HEK293 (cell line): Measurements from ENCODE around the gene ZNF486.

Source experiments
- EGR2 ChIP-seq: fragments of 450-650 bp; formaldehyde crosslinking; IDR thresholded peaks from 2 replicates; pipeline ENCODE4 v1.5.1; 2016; ENCODE audit warnings: low read depth, missing biosample characterization, missing genetic modification characterization
- HOXA7 ChIP-seq: sonication (generic); formaldehyde crosslinking; IDR thresholded peaks from 2 replicates; pipeline ENCODE4 v1.8.1; 2022; ENCODE audit warnings: missing genetic modification reagents, borderline replicate concordance
- RBAK ChIP-seq: fragments of 450-650 bp; formaldehyde crosslinking; IDR thresholded peaks from 2 replicates; pipeline ENCODE4 v1.5.1; 2016; ENCODE audit warnings: missing biosample characterization, missing genetic modification characterization
- ZNF140 ChIP-seq: fragments of 450-650 bp; formaldehyde crosslinking; IDR thresholded peaks from 2 replicates; pipeline ENCODE4 v1.5.1; 2016; ENCODE audit warnings: missing biosample characterization, missing genetic modification characterization
- ZNF202 ChIP-seq: fragments of 450-650 bp; formaldehyde crosslinking; IDR thresholded peaks from 2 replicates; pipeline ENCODE4 v1.5.1; 2016; ENCODE audit warnings: missing biosample characterization, missing genetic modification characterization, borderline replicate concordance
- ZNF701 ChIP-seq: fragments of 450-650 bp; formaldehyde crosslinking; IDR thresholded peaks from 2 replicates; pipeline ENCODE4 v1.5.1; 2016; ENCODE audit warnings: missing biosample characterization, missing genetic modification characterization
- TF ChIP-seq, protein P1 (sequence below): fragments of 450-650 bp; formaldehyde crosslinking; IDR thresholded peaks from 2 replicates; pipeline ENCODE4 v1.5.1; 2016; ENCODE audit warnings: missing biosample characterization, missing genetic modification characterization
- TF ChIP-seq, protein P2 (sequence below): fragments of 450-650 bp; formaldehyde crosslinking; IDR thresholded peaks from 2 replicates; pipeline ENCODE4 v1.5.1; 2016; ENCODE audit warnings: missing biosample characterization, missing genetic modification characterization

DNA sequence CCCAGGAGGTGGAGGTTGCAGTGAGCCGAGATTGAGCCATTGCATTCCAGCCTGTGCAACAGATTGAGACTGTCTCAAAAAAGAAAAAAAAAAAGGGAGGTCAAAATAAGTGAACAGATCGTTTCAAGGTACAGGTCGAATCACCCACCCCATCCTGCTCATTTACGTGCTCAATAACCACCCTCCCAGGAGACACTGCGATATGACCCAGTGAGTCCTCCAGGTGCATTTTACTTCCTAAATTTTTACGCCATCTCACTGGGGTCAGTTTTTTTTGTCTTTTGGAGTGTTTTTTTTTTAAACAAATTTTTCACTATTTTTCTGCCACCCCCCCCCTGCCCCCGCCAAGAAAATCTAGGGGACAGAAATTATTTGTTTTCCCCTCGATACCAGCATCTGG lies 68.1 kb downstream of the ZNF486 start:
- no peak for TF ChIP-seq RBAK
- no peak for TF ChIP-seq ZNF701 (tag by site-specific recombination)
- TF ChIP-seq HOXA7 (CRISPR knock-in tag): no peak
- TF ChIP-seq, protein P1, sequence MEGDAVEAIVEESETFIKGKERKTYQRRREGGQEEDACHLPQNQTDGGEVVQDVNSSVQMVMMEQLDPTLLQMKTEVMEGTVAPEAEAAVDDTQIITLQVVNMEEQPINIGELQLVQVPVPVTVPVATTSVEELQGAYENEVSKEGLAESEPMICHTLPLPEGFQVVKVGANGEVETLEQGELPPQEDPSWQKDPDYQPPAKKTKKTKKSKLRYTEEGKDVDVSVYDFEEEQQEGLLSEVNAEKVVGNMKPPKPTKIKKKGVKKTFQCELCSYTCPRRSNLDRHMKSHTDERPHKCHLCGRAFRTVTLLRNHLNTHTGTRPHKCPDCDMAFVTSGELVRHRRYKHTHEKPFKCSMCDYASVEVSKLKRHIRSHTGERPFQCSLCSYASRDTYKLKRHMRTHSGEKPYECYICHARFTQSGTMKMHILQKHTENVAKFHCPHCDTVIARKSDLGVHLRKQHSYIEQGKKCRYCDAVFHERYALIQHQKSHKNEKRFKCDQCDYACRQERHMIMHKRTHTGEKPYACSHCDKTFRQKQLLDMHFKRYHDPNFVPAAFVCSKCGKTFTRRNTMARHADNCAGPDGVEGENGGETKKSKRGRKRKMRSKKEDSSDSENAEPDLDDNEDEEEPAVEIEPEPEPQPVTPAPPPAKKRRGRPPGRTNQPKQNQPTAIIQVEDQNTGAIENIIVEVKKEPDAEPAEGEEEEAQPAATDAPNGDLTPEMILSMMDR: no peak
- TF ChIP-seq, protein P2, sequence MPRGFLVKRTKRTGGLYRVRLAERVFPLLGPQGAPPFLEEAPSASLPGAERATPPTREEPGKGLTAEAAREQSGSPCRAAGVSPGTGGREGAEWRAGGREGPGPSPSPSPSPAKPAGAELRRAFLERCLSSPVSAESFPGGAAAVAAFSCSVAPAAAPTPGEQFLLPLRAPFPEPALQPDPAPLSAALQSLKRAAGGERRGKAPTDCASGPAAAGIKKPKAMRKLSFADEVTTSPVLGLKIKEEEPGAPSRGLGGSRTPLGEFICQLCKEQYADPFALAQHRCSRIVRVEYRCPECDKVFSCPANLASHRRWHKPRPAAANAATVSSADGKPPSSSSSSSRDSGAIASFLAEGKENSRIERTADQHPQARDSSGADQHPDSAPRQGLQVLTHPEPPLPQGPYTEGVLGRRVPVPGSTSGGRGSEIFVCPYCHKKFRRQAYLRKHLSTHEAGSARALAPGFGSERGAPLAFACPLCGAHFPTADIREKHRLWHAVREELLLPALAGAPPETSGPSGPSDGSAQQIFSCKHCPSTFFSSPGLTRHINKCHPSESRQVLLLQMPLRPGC (tag by site-specific recombination): no peak
- no peak for TF ChIP-seq EGR2
- TF ChIP-seq ZNF202 (tag by site-specific recombination): no peak
- TF ChIP-seq ZNF140 (tag by site-specific recombination): no peak
